GM19372 (cell line): Measurements from ENCODE around the gene ARMCX6.
"Not testable (repeated sequence)": the region's sequence is repeated elsewhere in the genome, so short reads cannot be mapped to it uniquely, and the experiment has no call there.

ENCODE experiments used
- ATAC-seq: cut with Tn5 transposase; IDR thresholded peaks from one replicate; pipeline ENCODE4 v1.9.1; 2021; ENCODE audit warnings: mild to moderate bottlenecking, low read depth, moderate library complexity; ENCODE audit not compliant: unreplicated experiment

ARMCX6 gene

DNA sequence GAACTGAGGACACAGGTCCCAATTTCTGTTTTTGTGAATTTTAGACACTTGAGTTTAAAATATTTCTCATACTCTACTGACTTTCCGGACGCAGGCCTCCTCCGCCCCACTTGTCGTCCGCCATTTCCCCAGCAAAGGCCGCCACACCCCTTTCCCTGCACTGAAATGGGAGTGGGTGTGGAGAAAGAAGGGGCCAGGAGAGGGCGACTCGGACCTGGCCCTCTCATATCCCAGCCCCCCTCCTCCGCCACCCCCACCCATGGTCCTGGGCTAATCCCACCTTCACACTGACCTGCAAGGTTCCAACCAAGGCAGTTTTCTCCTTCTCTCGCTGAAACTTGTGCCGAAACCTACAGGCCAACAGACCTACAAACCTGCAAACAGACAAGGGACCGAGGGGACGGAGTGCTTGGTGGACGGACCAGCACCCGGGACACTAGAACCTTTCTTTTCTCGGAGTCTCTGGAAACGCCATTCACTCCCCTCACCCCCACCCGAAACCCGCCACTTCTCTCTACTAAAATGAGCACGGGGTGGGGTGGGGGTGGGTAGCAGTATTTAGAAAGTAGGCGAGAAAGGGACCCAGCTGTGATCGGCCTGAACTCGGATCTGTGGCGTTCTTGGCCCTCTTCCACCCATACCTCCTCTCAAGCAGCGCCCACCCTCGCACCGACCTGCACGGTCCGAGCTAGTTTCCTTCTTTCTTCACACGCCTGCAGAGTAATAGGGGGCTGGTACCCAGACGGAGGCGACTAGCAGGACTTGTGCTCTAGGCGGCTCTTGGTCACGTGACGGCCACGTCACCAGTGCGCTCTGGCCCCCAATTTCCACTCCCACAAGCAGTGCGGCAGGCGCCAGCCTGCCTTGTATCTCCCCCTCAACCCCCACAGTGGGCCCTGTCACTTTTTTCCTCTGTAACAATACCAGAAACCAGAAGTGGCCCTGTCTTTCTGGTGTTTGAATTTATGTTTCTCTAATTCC lies at the start of gene ARMCX6:
TSS of gene ARMCX6 (minus strand) at position 790 of the 981 bp plus-strand sequence. CDS start 1,380 bp downstream, outside the sequence.
- ATAC-seq, result peak; percentile 92

DNA sequence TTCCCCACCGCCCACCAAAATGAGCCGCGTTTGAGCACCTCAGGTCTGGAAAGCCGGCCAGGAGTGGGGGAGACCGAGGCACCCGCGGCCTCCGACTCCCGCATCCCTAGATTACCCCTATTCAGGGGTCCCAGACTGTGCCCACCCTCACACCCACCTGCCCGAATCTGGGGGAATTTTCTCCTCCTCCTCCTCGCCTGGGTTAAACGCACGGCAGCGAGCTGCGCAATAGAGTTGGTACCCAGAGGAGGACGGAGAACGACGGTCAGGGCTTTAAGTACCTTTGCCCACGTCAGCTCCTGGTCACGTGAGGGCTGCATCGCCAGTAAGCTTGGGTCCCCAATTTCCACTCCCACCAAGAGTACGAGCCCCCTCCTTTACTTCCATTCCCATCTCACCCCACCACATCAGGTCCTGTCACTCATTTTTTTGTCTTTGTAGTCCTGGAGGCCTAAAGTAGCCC lies 41.8 kb upstream of the ARMCX6 start, which contains the start of gene ARMCX2:
TSS of gene ARMCX2 (minus strand) at position 250 of the 463 bp plus-strand sequence. CDS start 2,262 bp downstream, outside the sequence.
- ATAC-seq, result no peak

DNA sequence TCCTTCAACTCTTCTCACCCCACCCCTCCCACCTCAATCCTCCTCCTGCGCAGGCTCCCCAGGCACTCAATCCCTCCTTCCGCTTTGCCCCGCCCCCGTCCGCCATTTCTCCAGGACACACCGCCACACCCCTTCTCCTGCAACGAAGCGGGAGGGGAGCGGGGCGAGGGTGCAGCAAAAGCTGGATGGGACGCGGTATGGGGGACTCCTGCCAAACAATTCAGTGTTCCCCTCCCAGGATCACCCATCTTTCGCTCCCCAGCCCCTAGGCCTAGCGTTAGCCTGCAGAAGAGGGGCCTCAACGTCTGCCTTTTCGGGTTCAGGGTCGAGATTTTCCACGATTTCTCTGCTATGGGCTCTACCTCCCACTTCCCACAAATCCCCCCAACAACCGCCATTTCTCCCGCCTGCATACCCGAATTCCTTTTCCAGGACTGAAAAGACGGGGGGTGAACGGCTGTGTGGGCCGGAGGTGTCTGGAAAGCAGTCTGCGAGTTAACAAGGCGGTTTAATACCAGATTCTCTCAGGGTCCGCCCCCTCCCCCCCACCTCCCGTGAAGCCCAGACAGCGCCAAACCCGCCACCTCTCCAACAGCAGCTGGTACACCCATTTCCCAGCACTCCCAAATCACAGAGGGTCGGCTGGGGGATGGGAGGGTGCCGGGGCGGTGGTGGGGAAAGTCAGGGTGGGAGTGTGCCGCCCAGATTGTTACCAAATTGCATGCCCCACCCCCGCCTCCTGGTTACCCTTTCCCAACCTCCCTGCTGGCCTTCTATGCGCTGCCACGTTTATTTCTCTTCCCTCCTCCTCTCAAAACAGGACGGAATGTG lies 41.1 kb upstream of the ARMCX6 start:
- ATAC-seq, result peak; percentile 64

DNA sequence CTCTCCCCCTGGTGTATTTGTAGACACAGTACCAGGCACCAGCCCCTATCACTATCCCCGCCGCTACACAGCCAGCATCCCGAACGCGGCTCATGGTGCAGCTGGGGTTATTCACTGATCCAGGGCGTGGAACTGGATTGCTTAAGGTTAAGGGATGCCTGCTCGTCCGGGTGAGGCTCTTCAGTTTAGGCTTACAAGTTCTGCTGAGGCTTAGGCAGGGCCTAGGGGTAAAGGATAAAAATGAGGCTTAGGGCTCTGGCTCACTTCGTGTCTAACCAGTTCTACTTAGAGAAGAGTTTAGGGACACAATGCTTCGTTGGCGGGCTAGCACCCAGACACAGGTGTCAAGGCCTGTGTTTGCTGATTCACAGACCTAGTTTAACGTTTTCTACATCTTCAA lies 39.7 kb upstream of the ARMCX6 start:
- no peak for ATAC-seq

DNA sequence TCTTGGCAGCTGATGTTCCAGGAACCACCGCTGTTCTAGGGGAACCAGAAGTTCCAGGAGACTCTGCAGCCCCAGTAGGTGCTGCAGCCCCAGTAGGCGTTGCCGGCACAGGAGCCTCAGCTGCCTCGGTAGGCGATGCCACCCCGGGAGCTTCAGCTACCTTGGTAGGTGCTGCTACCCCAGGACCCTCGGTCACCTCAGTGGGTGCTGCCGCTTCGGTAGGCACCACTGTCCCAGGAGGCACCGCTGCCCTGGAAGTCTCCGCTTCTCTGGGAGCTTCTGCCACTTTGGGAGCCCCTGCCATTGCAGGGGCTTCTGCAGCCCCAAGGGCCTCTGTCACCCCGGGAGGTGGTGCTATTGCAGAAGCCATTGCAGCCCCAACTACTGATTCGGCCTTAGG lies 39.0 kb upstream of the ARMCX6 start:
- ATAC-seq, result no peak

DNA sequence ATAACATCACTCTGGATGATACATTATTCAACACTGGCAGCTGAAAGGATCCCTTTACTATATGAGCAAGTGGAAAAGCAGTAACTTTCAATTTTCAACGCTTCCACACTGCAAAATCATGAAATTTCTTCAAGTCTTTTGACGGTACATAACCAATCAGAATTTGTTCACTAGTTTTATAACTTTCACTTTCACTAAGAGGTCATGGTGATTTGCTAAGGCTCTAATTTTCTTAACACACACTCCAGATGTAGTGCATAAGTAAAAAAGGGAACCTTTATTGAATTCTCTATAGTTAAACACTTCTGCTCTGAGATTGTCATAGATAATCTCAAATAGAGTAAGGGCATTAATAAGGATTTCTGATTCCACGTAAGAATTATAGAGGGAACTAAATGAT lies 37.7 kb upstream of the ARMCX6 start:
- ATAC-seq, result no peak

DNA sequence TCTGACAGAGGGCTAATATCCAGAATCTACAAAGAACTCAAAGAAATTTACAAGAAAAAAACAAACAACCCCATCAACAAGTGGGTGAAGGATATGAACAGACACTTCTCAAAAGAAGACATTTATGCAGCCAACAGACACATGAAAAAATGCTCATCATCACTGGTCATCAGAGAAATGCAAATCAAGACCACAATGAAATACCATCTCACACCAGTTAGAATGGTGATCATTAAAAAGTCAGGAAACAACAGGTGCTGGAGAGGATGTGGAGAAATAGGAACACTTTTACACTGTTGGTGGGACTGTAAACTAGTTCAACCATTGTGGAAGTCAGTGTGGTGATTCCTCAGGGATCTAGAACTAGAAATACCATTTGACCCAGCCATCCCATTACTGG lies 29.9 kb upstream of the ARMCX6 start:
- not testable (repeated sequence) for ATAC-seq

DNA sequence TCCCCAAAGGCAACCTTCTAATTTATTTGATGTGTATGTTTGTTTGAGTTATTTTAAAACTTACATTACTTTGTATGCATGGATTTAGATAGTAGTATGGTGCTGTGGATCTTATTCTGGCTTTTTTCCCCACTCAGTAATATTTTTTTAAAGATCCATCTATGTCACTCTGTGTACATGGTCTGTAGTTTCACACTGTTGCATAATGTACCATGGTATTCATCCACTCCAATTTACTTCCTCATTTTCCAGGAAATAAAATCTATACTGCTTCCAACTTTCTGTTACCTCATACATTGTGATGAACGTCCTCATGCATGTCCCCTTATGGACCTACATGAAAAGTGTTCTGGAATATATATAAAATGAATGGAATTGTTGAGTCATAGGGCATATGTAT lies 24.3 kb upstream of the ARMCX6 start:
- ATAC-seq, result no peak

DNA sequence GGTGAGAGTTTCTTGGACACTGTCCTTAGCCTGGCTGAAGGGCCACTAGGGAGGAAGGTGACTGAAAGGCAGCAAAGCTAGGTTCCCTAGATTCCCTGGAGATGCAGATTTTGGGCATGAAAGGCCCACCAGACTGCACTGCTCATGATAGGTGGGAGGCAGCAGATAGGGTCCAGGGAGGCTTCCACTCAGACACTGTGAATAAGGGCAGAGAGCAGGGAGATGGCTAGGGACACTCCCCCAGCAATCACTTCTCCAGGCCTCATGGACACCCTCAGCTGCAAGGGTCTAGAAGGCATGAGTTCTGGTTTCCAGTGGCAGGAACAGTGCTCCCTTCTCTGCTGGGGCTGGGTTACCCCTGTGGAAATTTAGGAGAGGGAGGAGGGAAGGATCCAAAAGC lies 21.8 kb upstream of the ARMCX6 start:
- ATAC-seq, result no peak

DNA sequence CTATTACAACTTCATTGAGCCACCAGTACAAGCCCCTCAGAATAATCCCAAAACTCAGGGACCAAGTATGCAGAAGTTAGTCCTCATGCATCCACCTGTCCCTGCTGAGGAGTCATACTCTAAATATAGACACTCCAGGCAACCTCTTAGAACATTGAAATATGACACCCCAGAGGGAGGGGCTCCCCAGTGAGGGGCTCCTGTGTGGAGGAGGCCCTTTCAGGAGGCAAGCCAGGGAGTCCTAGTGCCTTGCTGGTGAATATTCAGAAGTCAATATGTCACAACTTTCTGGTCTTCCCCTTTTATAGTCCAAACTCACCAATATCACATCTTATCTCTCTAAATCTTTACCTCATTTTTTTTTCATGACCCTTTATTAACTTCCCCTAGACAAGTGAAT lies 1.6 kb upstream of the ARMCX6 start:
- no peak for ATAC-seq

DNA sequence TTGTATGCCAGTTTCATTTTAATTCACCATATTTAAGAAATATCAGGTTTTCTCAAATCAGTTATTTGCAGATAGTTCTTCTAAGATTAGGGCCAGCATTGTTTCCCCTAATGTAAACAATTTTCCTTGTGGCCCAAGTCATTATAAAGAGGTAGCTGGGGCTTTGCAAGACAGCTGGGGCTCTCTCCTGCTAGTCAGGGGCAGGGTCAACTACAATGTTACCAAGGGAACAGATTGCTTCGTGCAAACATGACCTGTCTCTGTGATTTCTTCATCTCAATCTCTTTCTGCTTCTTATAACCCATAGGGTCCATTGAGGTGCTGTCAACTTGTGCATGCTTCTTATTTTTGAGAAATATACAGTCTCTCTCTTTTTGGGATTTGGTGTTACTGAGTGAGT lies 12.1 kb downstream of the ARMCX6 start:
- no peak for ATAC-seq

DNA sequence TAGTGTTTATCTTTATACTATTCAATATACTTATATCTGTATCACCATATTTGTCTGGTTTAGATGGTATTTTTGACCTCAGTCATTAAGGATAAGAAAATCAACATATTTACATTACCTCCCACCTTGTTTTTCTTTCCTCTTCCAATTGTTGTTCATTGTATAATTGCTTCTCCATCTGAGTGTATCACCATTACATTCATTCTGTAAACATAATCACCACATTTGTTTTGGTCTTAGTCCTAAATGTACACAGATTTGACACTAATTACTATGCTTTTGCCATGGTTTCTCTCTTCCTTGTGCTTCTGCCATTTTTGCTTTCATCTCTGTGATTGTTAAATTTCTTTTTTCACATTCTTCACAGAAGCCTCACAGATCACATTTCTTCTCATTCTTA lies 12.7 kb downstream of the ARMCX6 start:
- ATAC-seq, result no peak

DNA sequence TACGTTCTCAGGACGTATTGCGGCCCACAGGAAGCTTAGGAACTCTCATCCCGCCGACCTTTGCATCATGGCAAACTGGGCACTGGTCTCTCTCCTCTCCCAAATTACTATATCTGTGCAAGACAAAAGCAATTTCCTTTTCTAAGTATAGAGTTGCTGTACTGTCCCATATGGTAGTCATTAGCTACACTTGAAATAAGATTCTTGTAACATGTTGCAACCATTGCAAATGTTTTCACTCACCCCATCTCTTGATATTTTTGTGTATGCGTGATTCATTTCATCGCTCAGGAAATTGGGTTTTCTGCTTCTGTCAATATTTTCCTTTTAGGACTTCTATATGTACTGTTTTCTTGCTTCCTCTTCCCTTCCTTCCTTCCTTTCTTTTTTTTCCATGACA lies 15.7 kb downstream of the ARMCX6 start:
- ATAC-seq, result no peak

DNA sequence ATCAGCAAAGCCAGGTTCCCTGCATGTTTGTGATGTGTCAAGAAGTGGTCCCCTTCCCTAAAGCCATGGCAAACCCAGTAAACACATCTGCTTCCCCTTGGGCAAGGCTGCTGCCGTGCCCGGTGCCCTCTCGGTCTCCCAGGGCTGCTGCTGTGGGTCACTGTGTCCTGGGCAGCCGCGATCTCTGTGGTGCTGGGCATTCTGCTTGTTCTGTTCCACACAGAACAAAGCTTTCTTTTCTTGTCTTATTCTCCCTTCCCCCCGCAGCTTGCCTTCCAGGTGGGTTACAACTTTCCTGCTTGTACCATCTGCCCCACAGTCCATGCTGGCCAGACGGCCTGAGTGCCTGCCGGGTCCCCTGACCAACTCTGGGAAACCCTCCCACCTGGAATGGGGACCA lies 18.2 kb downstream of the ARMCX6 start:
- ATAC-seq, result not testable (repeated sequence)

DNA sequence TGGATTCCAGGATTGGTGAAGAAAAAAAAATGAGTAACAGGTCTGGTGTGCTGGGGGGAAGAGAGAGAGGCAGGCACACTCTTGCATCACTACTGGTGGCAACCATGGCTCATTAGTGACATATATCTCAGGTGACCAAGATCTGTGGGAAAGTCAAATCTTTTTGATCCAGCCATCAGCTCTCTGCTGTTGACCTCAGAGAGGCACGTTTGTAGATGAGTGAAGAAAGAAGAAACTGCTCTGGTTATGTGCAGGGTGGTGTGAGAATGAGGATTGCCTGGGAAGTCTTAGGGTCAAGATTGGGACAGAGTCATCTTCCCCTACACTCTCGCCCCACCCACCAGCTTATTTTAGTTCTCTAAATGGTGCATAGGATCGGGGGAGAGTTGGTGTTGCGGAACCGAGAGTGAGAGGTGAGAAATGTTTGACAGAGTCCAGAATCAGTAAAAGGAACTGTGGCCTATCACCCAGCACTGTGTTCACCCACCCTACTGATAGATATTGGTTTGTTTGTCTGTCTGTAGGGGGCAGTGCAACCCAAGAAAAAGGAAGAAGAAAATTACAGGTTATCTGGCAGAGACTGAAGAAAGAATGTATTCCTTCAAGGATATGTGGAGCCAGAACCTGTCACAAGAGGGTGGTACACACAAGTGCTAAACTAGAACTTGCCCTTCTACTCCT lies 21.9 kb downstream of the ARMCX6 start:
- peak; percentile 98 for ATAC-seq
